Dermis microvascular lymphatic vessel endothelial cell (primary cell): ENCODE data around the gene INTS1. TPM values are rescaled to one million over a fixed set of nuclear protein-coding genes. Genes with fewer than 3 reads are reported as not detected.

Source experiments
- DNase-seq, 2 donors: peaks; one replicate each; pipeline versions ENCODE4 v3.0.0 to v3.0.0-alpha.2; 2010; ENCODE audit warnings: low read depth in 2 of 2
- total RNA-seq: library from RNA; depleted of rRNA; stranded (reverse); fragments of >200 nt; gene quantifications from 2 replicates; pipeline ENCODE4 v1.2.1, GENCODE V29; 2014

Gene INTS1
- total RNA-seq, 1 donor from 2014 or later: 25.4 TPM

GRCh38 chr7:1490837-1491236 is 13.4 kb downstream of the INTS1 start:
- no peak for DNase-seq

GRCh38 chr7:1489336-1489735 is 14.9 kb downstream of the INTS1 start:
- DNase-seq: no peak

DNA sequence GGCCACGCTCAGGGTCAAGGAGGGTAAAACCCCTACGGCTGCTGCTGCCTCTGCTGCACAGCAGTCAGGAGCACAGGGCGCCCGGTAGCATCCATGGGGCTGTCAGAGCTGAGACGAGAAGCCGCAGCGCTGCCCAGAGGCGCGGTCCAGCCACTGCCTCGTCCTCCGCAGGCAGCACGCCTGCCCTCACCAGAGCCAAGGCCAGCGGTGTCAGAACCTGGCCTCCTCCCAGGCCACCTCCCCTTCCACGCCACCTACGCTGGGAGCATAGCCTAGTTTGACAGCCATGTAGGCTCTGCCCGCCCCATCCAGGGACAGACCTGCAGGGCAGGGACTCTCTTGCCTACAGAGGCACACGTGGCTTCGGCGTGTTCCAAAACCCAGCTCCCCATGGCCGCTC is 16.2 kb downstream of the INTS1 start:
- DNase-seq: no peak

GRCh38 chr7:1487466-1487865 is 16.7 kb downstream of the INTS1 start:
- DNase-seq: no peak

DNA sequence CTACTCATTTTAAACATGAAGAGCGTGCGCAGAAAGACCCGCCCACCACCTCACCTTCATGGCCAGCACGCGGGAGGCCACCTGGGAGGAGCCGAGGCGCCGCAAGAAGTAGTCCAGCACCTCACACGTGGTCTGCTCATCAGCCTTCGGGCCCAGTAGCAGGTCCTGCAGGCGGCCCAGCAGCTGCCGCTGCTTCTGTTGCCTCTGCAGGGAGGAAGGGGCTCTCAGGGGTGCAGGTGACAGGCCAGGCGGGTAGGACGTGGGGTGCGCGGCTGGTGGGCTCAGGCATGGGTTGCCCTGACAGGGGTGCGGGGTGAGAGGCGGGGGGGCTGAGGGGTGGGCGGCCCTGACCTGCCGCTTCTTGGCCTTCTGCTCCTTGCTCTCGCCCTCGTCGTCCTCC is 17.6 kb downstream of the INTS1 start:
- DNase-seq: no peak

- DNase-seq: no peak
Observed at GRCh38 chr7:1485156-1485555, 19.0 kb downstream of the INTS1 start.

- no peak for DNase-seq
Observed at GRCh38 chr7:1484569-1484968, 19.6 kb downstream of the INTS1 start.

- DNase-seq: no peak
Observed at GRCh38 chr7:1483536-1484505, 20.4 kb downstream of the INTS1 start.

- DNase-seq: no peak
Observed at GRCh38 chr7:1483079-1483478, 21.1 kb downstream of the INTS1 start.

DNA sequence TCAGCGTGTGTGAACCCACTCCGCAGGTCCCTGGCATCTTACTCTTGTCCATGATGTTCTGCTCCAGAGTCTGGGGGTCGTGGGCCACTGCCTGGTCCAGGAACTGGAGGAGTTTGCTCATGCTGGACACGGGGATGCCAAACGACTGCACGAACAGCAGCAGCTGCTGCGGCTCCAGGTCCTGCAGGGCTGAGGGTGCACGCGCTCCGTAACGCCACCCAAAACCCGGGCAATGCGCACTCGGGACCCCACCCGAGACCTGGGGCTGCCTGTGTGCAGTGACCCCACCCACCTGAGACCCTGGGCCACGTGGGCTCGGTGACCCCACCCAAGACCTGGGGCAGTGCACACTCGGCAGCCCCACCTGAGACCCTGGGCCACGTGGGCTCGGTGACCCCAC is 22.9 kb downstream of the INTS1 start:
- no peak for DNase-seq

GRCh38 chr7:1480670-1481069 is 23.5 kb downstream of the INTS1 start:
- no peak for DNase-seq

DNA sequence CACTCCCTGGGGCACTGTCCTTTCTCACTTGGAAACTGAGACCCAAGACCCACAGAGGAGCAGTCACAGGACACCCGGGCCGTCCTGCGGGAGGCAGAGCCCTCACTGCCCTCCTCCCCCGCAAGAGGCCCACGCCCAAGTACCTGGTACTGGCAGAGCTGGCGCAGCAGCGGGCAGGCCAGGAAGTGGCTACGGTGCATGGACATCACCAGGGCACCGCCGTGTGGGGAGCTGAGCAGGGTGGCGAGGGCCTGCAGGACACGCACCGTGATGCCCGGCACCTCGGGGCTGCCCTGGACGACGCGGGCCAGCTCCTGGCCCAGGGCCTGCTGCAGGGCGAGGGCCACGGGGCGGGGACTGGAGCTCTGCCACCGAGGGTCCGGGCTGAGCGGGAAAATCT is 24.9 kb downstream of the INTS1 start:
- no peak for DNase-seq

DNA sequence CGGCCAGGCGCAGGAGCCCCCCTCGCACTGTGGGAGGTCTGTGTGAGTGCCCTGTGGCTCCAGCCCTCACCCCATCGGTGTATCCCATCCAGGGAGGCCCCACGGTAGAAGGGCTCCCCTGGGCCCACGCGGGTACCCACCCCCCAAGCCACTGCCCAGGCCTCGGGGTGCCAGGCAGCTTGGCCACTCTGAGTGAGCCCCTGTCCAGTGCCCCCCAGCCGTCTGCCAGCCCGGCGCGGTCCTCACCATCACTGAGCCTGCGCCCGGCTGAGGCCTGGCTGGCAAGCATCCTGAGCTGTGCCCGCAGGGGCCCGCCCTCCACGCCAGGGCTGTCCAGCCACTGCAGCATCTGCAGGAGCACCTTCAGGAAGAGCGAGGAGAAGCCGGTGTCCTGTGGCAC is 25.7 kb downstream of the INTS1 start:
- DNase-seq: no peak

DNA sequence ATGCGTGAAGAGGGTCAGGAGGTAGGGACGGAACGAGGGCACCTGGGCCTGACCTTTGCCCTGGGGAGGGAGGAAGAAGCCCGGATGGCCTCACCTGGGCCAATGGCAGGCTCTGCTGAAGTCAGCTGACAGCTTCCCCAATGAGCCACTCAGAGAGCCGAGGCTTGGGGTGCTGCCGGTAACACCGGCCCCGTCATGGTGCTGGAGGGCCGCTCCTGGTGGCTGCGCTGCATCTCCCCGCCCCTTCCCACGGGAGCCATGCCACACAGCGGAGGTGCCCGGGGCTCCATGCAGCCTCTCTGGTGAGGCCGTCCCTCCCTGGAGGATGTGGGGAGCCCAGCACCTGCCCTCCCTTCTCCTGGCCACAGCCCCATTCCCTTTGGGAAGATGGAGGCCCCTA is 27.3 kb downstream of the INTS1 start:
- no peak for DNase-seq

- DNase-seq: no peak
Observed at GRCh38 chr7:1475991-1476390, 28.2 kb downstream of the INTS1 start.

DNA sequence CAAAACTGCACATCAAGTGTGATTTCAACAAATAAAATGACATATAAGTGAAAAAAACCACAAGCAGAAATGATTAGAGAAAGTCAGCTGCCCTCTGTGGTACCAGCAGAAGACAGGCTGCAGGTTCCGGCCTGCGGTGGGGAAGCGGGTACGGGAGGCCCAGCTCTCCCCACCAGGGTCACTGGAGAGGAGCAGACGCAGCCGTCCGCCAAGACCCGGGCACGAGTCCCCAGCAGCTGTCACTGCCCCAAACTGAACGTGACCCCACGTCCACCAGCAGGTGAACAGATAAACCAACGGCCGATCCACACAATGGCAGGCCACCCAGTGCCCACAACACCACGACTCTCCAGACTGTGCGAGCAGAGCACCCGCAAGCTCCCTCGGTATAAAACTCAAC is 28.8 kb downstream of the INTS1 start:
- no peak for DNase-seq

DNA sequence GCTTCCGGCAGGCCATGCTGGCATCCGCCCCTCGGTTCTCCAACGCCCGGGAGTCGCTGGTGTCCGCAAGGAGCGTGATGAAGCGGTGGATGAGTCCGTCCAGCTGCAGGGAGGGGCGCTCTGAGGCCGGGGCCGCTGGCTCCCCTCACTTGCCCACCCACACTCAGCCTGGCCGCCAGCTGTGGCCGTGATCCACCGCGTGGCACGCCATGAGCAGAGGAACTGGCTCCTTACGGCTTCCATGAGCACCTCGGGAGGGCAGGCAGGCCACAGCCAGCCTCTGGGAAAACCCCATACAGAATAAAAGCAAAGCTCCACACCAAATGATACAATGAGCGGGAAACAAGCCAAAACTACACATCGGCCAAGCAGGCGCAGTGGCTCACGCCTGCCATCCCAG is 29.5 kb downstream of the INTS1 start:
- peak; percentile 10 to 29 for DNase-seq

DNA sequence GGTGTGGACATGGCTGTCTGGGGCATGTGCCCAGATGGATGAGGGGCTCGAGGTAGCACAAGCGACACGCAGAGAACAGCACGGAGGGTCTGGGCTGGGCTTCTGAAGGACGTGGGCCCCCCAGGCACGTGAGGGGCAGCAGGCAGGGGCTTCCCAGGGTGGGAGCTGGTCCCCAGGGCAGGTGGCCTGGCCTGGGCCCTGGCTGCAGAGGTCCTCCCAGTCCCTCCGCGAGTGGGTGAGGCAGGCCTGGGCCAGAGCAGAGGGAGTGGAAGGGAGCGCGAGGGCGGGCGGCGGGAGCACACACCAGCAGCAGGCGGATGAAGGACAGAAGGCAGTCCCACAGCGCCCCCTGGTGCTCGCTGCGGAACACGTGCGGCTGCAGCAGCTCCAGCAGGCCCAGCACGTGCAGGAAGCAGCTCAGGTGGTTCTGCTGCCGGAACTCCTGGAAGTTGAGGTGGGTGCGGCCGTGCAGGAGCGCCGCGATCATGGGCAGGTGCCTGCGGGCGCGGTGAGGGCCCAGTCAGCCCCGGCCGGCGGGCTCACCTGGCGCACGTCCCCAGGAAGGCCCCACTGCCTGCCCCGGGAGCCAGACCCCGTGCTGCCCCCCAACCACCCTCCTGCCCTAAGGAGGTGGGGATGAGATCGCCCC is 30.2 kb downstream of the INTS1 start:
- DNase-seq: peak; percentile 60 to 84

GRCh38 chr7:1470901-1471300 is 33.3 kb downstream of the INTS1 start:
- DNase-seq: no peak

DNA sequence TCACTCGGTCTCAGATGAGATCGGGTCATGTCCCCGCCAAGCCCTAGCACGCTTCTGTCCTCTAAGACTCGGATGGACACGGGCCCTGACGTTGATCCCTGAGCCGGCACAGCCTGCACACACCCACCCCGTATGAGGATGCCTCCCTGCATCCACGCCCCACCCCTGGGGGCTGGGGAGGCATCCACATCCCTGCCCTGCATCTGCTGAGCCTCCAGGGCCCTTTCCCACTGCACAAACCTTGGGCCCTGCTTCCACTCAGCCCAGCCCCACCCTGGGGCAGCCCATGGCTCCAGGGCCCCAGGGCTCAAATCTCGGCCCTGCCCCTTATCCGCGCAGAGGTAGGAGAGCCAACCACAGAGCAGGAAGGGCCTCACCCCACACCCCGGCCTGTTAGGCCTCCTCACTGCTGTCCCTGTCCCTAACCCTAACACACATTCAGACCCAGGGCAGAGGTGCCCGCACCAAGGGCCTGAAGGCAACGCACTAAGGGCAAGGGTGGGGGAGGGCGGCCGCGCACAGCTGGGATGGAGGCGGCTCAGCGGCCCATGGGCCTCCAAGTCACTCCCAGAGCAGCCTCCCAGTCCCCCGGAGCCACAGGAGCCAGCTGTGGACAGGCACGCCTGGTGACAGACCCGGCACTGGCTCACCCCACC is 35.4 kb downstream of the INTS1 start:
- no peak for DNase-seq

DNA sequence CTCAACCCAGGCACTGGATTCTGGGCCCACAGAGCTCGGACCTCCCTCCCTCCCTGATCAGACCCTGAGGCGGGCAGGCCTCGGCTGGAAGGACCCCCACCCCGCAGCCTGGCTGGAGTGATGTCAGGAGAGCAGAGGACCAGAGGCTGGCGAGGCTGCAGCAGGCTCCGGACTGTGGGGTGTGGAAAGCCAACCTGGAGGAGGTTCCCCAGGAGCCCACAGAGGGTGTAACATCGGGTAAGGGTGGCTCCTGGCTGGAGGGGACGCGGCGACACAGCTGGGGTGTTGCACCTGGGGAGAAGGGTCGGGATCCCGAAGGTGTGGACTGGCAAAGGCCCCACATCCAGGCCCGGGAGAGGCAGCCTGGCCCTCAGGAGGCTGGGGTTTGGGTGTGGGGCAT is 36.0 kb downstream of the INTS1 start:
- DNase-seq: no peak

- peak in 1 of 2 donors; percentile 21 for DNase-seq
Observed at GRCh38 chr7:1466524-1467271, 37.5 kb downstream of the INTS1 start.
